Measurements from ENCODE around the gene ARID1A.
"Not testable (repeated sequence)": the region's sequence is repeated elsewhere in the genome, so short reads cannot be mapped to it uniquely, and the experiment has no call there.

ARID1A gene

DNA sequence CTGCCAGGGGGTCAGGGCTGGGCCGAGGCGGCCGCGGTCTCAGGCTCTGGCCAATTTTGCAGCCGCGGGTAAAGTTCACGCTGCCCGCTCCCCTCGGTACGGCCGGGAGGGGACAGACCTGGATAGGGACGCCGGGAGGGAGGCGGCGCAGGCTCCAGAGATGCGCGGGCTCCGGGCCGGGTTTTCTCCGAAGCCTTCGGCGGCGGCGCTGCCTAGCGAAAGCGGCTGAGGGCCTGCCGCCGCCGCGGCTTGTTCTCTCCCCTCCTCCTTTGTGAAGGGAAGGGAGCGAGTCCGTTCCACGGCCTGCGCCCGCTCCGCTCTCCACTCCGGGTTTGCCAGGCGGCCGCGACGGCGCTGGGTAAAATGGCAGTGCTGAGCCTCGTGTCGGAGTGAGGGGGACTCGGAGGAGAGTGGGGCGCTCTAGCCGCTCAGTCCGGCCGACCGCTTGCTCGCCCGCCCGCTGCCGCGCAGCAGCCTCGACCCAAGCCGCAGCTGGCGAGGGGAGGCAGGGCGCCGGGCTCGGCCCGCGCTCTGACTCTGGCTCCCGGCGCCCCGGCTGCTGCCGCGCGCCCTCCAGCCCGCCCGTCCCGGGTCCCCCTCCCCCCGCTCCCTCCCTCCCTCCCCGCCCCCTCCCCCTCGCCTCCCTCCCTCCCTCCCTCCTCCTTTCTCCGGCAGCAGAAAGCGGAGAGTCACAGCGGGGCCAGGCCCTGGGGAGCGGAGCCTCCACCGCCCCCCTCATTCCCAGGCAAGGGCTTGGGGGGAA lies at the start of gene ARID1A:
Gene ARID1A, plus strand, starts transcription at position 660 of the 763 bp plus-strand sequence. CDS start 389 bp downstream, outside the sequence.
- peak; percentile 95 for DNase-seq

DNA sequence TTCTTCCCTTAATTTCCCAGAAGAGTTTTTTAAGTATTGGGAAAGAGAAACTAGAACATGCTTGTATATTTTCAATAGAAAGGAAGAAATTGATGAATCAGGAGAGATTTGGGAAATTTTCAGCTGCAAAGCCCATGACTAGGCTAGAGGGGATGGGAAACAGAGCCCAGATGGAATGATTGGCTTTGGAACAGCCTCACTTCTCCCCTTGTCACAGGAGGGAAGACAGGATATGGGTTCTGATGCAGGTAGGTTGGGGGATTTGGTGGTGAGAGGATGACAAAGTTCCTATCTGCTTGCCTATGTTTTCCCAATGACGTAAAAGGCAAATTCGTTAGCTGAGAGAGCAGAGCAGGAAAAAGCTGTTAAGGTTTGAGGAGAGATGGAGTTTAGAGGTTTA lies 31.0 kb upstream of the ARID1A start:
- no peak for DNase-seq

DNA sequence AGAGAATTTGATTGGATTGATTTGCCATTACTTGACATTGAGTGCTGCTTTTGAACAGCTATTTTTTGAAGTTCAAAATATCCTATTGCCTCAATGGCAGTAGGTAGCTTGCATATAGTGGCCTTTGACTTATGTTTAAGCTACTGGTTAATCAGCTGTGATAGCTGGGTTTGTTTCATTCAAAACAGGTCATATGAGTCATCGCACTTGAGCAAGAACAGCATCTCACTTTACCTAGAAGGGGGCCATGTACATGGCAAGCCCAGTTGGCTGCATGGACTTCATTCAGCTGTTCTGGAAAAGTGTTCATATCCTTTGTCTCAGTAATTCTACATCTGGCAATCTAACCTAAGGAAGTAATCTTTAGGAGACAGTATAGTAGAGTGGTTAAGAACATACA lies 29.0 kb upstream of the ARID1A start:
- DNase-seq, result no peak

DNA sequence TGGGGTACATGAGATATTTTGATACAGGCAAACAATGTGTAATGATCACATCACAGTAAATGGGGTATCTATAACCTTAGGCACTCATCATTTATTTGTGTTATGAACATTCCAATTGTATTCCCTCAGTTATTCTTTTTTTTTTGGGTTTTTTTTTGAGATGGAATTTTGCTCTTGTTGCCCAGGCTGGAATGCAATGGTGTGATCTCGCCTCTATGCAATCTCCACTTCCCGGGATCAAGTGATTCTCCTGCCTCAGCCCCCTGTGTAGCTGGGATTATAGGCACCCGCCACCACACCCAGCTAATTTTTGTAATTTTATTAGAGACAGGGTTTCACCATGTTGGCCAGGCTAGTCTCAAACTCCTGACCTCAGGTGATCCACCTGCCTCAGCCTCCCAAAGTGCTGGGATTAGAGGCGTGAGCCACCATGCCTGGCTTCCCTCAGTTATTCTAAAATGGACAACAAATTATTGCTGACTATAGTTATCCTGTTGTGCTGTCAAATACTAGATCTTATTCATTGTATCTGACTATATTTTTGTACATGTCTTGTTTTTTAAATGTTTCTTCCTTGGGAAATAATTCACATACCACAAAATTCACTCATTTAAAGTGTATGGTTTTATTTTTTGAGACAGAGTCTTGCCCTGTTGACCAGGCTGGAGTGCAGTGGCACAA lies 27.6 kb upstream of the ARID1A start:
- DNase-seq, result not testable (repeated sequence)

DNA sequence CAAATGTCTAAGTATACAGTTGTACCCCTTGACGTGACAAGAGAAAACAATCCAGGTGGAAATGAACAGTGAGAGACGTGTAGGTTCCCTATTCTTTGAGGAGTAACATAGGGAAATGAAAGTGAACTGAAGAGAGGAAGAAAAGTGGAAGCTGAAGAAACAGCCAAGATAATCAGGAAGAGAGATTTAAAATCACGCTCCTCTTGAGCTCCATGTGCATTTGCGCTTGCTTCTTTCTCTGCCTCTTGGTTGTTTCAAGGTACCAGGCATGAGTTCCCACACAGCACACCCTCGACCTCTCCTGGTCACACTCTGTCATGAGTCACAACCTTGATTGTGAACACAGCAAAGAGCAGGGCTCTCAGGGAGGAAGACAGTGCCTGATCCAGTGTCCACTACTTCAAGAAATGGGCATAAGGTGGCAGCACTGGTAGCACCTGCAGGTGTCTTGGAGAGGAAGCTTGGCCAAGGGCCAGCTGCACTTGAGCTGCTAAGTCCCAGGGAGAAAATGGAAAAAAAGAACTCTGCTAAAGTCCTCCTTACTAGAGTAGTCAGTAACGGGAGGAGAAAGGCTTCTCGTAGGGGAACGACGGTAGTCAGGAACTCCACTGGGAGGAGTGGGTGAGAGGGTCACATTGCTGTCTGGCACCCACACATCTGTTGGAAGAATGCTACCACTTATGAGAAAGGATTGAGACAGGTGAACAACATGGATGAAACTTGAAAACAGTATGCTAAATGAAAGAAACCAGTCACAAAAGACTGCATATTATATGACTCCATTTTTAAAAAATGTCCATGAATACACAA lies 18.3 kb upstream of the ARID1A start:
- peak; percentile 44 for DNase-seq

DNA sequence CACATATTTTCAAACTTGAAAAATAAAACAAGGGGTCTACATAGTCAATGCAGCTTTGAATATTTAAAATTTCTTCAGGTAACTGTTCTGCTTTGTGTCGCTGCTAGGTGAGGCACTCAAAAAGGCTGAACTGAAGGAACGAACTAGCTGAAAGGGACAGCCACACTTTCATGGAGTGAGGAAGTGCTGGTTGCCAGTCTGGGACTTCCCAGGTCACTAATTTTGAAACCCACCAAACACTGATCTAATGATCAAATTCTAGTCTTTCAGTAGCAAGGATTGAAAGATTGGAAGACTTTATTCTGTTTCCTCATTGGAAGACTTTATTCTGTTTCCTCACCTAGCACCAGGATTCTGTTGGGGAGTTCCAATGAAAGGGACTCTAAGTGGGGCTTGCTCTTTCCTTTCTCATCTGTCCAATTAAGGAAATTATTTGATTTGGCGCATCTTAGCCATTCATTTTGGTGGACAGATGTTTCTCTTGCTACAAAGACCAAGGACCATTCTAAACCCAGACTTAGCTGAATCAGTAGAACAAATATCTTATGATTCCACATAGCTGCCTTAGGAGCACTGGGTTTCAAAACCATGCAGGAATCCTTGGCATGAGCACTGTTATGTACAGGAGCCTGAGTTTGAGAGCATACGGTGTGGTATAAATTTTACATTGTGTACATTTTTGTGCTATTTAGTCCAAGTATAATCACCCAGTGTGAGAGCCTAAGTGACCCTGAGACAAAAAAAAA lies 10.9 kb upstream of the ARID1A start:
- DNase-seq, result no peak

DNA sequence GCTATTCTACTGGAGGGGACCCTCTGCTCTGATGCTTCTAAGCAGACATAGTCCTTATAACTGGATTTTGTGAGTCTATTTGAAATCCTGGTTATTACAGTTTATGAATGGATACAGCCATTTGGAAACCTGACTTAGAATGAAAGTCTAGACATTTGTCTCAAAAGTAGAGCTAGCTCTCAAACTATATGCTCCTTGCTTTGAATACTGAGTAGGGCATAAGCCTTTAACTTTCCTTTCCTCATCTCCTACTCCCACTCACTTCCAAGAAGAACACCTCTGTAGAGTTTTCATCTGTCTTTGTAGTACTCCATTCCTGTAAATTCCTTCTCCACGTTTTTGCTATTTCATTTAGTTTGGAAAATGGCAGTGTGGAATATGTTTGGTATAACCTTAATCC lies 9.0 kb upstream of the ARID1A start:
- DNase-seq, result no peak

DNA sequence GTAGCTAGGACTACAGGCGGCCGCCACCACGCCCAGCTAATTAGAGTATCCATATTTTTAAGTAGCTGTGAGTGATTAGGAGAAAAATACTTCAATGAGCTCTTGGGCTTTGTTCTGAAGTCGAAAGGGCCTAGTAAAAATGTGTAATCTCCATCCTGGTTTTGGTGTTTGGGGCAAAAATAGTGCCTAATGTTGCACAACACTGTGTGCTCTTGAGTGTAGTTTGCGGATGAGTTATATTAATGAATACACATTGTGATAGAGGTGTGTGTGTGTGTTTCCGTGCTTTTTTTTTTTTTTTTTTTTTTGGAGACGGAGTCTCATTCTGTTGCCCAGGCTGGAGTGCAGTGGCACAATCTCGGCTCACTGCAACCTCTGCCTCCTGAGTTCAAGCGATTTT lies 6.3 kb upstream of the ARID1A start:
- DNase-seq, result no peak

DNA sequence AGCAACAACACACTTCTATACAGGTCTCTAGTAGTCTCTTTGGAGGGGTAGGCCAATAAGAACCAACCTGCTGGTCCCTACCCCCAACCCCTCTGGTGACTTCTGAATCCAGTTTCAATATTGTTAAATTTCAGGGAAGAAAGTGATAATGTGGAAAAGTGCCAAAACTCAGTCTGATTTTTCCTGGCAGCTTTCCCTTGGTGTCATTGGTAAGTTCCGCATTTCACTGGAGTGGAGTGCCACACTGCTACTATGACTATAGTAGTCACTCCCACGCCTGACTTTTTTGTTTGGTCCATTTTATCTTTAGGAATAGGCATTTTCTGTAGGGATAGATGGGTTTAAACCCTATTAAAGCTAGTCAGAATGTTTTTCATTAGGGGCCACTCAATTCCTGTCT lies 5.7 kb upstream of the ARID1A start:
- DNase-seq, result no peak

DNA sequence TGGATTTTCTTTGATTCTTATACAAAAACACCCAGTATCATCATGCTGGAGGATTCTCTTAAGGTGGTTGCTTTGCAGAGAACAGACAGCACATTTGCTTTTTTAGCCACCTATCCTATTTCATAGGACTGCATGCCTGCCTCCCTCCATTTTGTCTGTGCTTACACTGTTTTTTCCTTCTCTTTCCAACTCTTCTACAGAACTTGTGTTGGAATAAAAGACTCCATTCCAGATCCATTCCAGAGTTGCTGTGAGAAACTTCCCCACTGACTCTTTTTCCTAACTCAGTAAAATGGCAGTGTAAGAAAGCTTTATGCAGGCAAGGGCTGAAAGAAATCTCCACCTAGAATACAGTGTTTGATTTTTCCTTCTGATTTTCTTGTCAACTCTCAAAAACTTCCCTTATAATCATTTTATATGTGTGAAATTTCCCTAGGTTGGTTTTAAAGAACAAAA lies 5.2 kb upstream of the ARID1A start:
- DNase-seq, result no peak

DNA sequence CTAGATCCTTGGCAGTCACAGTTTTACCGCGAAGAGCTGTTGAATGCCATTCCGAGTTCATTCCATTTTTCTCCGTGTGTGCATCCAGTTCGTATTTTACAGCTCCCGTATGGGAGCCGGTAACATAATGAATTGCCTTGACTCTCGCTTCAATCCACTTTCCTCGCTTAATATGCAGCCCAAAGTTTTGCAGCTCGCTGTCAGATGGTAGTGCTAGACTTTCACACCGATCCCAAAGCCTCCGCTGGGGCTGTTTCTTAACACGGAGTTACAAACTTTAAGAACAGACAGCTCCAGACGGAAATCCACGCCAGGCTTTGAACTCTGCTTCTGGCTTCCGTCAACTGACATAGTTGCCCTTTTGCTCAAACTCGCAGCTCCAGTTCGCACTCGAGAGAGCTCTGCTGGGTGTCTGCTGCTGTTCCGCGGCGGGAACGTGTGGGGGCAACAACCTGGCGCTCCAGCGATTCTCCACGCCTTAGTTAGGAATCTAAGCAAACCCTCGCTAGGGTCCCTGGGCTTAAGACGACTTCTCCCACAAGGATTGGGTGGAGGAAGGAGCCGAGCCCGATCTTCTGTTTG lies 3.5 kb upstream of the ARID1A start:
- DNase-seq, result peak; percentile 91

DNA sequence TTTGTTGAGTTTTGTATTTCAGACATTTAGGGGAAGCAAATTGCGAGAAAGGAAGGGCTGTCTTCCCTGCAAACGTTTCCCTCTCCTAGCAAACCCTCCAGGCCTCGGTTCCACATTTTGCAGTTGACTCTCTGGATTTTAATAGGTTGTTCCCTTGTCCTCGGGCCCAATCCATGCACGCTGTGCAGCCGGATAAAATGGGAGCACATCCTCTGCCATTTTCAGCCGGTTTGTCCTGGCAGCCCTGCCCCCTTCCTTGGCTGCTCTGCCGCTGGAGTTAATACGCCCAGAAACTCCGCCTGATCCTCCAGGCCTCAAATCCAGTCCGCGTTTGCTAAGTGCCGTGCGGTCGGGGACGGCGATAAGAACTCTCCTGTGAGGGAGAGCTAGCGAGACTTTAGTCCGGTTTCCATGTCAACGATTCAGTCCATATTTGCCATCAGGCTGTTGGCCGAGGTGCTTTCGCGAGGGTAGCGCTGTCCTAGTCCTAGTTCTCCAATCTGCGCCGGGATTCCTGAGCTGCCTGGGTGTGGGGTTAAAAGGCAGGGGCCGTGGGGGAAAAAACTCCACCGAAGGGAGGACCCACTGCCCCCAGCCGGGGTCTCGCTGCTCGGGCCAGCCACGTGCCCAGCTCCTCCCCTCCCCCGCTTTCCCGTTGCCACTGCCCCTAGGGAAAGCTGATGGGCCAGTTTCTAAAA lies 2.9 kb upstream of the ARID1A start:
- DNase-seq, result peak; percentile 96

DNA sequence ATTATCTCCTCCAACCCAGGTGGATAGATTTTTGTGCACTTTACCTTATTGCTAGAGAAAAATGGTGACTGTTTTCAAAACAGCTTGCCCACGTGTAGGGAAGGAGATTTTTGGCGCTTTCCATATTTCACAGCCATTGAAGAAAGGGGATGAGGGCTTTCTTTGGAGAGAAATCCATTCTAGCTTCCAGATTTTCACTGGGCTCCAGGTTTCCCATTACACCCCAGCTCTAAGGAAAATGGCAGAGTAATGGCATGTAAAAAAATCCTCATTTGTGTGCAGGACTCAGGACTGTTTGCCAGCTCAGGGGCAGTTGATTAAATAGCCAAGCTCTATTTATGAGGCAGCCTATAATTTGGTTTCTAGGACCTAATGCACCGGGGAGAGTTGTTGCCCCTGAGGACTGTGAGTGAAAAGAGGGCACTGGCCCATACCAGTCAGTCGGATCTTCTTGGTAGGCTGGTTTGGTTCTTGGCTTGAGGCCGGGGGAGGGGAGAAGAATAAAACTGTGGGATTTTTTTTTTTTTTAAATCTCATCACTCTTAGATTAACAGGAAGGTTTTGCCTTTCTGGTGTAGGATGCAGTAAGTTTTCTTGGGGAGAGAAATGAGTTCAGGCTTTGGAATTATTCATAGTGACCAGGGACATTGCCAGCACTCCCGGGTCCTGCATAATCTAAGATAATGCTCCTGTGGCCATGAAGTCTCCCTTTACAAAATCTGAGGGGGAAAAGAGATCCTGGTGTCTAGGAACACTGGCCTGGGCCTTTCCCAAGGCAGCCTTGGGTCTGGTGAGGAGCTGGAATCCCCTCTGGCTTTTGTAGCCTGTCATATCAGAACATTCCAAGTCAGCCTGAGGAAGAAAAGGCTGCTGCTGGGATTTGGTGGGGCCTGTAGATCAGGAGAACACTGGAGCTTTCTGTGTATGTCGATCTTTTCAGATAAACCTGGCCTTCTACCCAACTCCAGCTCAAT lies 1.9 kb upstream of the ARID1A start:
- DNase-seq, result no peak

DNA sequence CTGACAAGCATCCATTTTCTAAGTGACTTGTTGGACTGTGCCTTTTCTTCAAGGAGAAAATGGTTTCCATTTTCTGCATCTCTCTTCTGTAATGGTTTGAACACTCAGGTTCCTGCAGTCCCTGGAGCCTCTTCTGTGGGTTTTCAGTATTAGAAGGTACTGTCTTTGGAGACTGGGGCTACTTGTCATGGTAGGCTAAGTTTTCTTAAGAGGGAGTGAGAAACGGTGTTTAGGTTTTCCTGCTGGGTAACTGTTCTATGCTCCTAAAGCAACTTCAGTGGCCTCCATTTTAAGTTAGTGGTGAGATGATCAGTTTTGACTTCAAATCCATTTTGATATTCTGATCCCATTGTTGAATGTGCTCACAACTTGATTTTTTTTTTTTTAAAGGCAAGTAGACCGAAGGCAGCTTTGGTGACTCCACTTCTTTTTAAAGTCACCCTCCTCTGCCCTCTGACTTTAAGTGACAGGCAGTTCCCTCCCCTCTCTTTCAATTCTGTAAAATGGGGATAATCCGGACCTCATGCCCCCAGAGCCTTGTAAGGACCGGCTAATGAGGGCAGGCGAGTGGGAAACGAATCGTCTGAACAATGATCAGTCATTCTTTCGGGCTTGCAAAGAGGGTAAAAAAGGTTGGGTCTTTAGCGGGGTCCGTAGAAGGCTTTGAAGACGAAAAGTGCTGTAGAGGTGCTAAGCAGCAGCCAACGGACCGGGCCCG lies 1.0 kb upstream of the ARID1A start:
- DNase-seq, result no peak

DNA sequence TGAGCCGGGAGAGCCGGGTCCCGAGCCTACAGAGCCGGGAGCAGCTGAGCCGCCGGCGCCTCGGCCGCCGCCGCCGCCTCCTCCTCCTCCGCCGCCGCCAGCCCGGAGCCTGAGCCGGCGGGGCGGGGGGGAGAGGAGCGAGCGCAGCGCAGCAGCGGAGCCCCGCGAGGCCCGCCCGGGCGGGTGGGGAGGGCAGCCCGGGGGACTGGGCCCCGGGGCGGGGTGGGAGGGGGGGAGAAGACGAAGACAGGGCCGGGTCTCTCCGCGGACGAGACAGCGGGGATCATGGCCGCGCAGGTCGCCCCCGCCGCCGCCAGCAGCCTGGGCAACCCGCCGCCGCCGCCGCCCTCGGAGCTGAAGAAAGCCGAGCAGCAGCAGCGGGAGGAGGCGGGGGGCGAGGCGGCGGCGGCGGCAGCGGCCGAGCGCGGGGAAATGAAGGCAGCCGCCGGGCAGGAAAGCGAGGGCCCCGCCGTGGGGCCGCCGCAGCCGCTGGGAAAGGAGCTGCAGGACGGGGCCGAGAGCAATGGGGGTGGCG lies 371 bp downstream of the ARID1A start:
- no peak for DNase-seq

DNA sequence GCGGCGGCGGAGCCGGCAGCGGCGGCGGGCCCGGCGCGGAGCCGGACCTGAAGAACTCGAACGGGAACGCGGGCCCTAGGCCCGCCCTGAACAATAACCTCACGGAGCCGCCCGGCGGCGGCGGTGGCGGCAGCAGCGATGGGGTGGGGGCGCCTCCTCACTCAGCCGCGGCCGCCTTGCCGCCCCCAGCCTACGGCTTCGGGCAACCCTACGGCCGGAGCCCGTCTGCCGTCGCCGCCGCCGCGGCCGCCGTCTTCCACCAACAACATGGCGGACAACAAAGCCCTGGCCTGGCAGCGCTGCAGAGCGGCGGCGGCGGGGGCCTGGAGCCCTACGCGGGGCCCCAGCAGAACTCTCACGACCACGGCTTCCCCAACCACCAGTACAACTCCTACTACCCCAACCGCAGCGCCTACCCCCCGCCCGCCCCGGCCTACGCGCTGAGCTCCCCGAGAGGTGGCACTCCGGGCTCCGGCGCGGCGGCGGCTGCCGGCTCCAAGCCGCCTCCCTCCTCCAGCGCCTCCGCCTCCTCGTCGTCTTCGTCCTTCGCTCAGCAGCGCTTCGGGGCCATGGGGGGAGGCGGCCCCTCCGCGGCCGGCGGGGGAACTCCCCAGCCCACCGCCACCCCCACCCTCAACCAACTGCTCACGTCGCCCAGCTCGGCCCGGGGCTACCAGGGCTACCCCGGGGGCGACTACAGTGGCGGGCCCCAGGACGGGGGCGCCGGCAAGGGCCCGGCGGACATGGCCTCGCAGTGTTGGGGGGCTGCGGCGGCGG lies 1.0 kb downstream of the ARID1A start:
- DNase-seq, result no peak

DNA sequence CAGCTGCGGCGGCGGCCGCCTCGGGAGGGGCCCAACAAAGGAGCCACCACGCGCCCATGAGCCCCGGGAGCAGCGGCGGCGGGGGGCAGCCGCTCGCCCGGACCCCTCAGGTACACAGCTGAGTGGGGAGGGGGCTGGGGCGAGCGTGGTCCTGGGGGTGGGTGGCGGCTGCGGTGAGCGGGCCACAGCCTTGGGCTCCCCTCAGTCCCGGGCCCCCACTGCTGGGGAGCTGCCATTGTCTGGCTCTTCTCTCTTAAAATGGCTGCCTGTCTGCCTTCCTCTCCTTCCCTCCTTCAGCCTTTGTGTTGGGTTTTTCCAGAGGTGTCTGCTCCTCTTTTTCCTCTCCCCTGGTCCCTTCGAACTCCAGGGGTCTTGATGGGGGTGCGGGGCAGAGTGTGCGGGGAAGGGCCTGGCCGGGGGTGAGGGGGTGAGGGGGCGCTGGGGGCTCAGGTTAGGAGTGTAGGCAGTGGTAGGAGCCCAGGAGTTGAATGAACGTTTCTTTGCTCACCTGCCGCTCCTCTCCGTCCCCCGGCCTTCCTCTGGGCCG lies 1.7 kb downstream of the ARID1A start:
- DNase-seq, result no peak

All from NCI-H2227 treated with DMSO at 0.1 percent for 48 hours (cell line).